ENCODE measurements around the gene CLDN1.

- TF ChIP-seq CTCF (IDR thresholded peaks at IDR 0.05) (no peak), ZFX (IDR thresholded peaks at IDR 0.05; ENCODE audit: borderline replicate concordance) (no peak)
Measured at GRCh38 chr3:190345027-190345821, 23.0 kb upstream of the CLDN1 start.
